ENCODE measurements around the gene FCHO1.

FCHO1 gene

DNA sequence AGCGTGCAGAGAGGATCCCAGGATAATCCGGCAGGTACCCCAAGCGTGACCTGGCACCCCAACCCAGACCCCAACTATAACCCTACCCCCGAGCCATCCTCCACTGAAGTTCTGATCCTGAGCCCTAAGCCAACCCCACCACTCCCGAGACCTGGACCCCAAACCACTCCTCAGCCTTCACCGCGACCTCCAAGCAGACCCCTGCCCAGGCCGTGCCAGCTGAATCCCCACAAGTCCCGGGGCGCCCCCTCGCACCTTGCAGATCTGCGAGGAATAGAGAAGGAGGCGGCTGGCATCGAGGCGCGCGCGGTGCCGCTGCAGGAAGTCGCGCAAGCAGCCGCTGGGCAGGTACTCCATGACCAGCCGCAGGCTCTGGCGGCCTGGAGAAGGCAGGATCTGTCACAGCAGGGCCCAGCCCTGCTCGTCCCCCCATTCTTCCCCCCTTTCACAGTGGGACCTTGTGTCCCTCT is 80.2 kb downstream of the FCHO1 start:
- DNase-seq (ENCODE audit: low read depth) = no peak

DNA sequence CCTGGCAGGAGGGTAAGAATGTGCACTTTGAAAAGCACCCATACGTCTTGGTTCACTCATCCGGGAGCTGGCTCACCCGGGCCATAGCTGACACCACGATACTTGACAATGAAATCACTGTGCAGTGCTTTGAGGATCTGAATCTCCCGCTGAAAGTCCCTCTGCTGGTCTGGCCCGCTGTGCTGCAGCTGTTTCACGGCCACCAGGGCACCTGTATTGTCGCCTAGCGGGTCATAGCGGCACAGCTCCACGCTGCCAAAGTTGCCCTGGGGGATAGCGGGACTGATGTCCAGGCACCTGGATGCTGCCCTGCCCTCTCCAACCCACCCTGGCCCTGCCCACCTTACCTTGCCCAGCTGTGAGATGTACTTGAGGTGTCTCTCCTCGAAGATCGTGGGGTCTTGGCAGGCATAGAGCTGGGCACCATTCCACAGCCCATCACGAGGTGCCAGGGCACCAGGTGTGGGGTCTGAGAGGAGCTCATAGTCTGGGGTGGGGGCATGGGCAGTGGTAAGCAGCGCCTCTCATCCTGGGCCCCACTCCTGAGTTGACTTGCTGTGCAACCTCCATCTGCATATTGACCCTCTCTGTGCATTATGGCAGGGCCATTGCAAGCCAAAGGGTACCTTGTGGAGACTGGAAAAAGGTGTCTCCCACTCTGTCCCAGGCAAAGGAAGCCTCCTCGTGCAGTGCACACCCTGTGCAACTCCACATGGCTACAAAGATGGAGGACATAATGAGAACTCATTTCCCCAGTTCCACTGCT is 81.3 kb downstream of the FCHO1 start:
- DNase-seq (ENCODE audit: low read depth) = no peak

DNA sequence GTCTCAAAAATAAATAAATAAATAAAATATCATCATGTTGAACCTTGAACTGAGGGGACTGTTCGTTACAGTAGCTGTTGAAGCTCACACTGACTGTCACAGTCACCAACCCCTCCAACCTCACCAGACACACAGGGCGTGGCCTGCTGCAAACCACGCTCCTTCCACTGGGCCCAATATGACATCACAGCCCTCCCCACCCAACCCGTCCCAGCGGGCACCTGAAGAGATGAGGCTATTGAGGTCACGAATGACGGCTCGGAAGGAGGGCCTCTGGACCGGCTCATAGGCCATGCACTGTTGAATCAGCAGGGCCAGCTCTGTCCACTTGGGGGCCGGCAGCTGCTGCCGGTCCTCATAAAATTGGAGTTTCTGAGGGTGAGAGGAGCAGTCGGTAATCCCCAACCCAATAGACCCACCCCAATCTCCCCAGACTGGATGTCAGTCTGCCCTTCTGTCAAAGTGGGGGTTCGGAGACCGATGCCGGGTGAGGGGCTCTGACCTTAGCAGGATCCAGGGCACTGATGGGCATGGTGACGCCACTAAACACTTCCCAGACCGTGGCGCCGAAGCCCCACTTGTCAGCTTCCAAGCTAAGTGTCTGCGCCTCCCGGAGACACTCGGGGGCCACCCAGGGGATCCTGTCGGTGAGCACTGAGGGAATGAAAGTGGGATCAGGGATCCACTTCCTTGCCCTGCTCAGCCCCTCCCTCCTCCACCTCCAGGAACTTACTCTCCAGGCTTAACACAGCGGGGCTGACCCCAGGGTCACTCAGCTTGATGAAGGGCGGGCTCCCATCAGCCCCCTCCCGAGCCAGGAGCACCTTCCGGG is 83.3 kb downstream of the FCHO1 start:
- DNase-seq (ENCODE audit: low read depth) = no peak

DNA sequence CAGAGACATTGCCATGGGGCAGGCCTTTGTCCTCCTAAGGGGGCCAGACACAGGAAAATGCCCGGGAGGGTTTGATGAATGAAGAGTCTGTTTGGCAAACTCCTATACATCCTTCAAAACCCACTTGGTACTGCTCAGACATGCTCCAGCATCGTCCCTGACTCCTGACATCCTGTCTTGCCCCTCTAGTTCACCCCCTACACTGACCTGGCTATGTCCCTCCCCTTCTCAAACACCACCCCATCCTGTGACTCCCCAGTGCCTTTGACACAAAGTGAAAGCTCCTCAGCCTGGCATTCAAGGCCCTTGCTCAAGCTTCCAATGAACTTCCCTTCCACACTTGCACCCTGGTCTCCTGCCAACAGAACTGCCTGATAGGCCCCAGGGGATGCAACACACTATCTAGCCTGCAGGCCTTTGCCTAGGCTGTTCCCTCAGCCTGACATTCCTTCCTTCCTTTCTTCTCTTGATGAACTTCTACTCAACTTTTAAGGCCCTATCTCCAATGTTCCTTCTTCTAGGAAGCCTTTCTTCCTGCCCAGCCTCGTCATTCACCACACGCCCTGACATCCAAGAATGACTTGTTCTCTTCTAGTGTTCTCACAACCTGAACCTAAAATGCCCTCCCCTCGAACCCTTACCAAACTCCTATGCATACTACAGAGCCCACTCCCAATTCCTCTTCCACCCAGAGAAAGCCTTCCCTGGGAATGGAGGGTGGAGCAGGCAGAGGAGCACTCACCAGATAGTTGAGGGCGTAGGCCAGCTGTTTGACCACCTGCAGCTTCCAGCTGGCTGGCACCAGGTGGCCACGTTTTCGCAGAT is 84.1 kb downstream of the FCHO1 start:
- DNase-seq (ENCODE audit: low read depth) = no peak

DNA sequence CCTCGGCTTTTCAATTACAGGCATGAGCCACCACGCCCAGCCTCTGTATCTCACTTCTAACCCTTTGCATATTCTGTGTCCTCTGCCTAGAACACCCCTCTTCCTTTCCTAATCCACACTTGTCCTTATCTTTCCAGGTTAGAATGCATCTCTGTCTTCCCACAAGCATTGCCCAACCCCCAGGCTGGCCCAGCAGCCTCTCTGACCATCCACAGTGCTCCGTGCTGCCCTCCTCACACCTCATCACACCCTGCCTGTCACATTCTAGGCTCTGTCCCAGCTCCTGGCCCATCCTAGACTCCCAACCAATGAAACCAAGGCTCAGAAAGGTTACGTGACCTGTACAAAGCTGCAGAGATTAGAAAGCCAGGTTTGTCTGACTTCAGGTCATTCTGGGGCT is 85.3 kb downstream of the FCHO1 start:
- DNase-seq (ENCODE audit: low read depth) = no peak

DNA sequence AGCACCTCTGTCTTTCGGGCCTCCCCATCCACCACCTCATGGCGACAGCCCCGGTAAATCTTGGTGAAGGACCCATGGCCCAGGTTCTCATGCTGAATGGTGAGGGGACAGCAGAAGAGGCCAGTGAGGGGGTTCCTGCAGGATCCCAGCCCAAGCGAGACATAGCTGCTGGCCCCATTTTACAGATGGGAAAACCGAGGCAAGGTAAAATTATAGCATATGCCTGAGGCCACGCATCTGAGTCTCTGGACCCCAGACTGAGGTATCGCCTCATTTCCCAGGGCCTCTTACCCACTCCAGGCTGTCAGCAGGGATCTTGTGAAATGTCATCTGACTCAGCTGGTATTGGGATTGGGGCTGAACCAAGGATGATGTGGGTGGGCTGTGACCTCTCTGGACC is 86.7 kb downstream of the FCHO1 start:
- DNase-seq (ENCODE audit: low read depth) = no peak

Measured in stimulated activated CD8-positive, alpha-beta memory T cell treated with anti-CD3 and anti-CD28 coated beads, Interleukin-4, amount 100 ng/mL, for 24 hours (primary cell).